Measurements from ENCODE around the gene TIMM23. TPM values are rescaled to one million over a fixed set of nuclear protein-coding genes. Genes with fewer than 3 reads are reported as not detected.
"Not testable (repeated sequence)": the region's sequence is repeated elsewhere in the genome, so short reads cannot be mapped to it uniquely, and the experiment has no call there.

The TIMM23 gene
- total and polyA plus RNA-seq, 4 donors = 41.8 to 66.8 (median 42.7) TPM

DNA sequence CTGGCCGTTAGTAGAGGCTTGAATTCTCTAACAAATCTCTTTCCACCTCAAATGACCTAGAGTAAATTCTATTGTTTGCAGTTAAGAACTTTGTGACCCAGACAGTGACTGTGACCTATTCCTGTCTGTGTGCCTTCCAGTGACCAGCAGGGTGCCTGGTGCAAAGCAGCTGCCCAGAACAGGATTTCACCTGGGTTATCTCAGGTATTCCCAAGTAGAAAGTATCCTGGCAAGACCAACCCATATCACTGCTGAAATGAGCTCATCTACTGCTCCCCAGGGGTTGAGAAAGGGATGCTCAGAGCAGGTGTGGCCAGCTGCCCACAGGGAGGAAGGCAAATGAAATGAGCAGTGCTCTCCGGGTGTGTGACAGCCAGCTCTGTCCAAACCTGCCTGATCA, 75.9 kb downstream of the TIMM23 start:
- Histone ChIP-seq H3K4me3 (ENCODE audit: low read depth in 1 of 3, low read length in 3 of 3) (no peak overlapping the region), H3K9ac (ENCODE audit: low read depth in 1 of 2, low read length in 2 of 2) (no peak overlapping the region), H3K4me1 (ENCODE audit: control insufficient read depth in 4 of 4, insufficient read depth in 4 of 4, low read length in 3 of 4) (no peaks in the 10 kb centered on the region), H3K27ac (ENCODE audit: low read depth in 1 of 2, low read length in 2 of 2) (no peak overlapping the region), H3K36me3 (ENCODE audit: control insufficient read depth in 4 of 4, insufficient read depth in 3 of 4, low read depth in 1 of 4, low read length in 3 of 4) (no peaks in the 10 kb centered on the region), H3K27me3 (ENCODE audit: control insufficient read depth in 4 of 4, insufficient read depth in 4 of 4, low read length in 3 of 4) (no peaks in the 10 kb centered on the region), H3K9me3 (ENCODE audit: control insufficient read depth in 4 of 4, low read length in 3 of 4) (no peaks in the 10 kb centered on the region)
- 29% methylated on average over 2 of the region's 2 CpGs for WGBS
- DNase-seq (ENCODE audit: low spot score) = no peak
- TF ChIP-seq, protein P1, sequence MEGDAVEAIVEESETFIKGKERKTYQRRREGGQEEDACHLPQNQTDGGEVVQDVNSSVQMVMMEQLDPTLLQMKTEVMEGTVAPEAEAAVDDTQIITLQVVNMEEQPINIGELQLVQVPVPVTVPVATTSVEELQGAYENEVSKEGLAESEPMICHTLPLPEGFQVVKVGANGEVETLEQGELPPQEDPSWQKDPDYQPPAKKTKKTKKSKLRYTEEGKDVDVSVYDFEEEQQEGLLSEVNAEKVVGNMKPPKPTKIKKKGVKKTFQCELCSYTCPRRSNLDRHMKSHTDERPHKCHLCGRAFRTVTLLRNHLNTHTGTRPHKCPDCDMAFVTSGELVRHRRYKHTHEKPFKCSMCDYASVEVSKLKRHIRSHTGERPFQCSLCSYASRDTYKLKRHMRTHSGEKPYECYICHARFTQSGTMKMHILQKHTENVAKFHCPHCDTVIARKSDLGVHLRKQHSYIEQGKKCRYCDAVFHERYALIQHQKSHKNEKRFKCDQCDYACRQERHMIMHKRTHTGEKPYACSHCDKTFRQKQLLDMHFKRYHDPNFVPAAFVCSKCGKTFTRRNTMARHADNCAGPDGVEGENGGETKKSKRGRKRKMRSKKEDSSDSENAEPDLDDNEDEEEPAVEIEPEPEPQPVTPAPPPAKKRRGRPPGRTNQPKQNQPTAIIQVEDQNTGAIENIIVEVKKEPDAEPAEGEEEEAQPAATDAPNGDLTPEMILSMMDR (IDR thresholded peaks at IDR 0.05; ENCODE audit: low read depth, low read length, missing input control) = peak; percentile 22
- TF ChIP-seq FOXA1 (IDR thresholded peaks at IDR 0.05) = no peak
- no peak for TF ChIP-seq JUND (IDR thresholded peaks at IDR 0.05)
- peak; percentile 18 to 57 for TF ChIP-seq HNF4A (conservative IDR thresholded peaks at IDR 0.05)
- TF ChIP-seq RAD21 (IDR thresholded peaks at IDR 0.05) = peak; percentile 53 to 55
- TF ChIP-seq RXRA (IDR thresholded peaks at IDR 0.05) = peak; percentile 71 to 88

DNA sequence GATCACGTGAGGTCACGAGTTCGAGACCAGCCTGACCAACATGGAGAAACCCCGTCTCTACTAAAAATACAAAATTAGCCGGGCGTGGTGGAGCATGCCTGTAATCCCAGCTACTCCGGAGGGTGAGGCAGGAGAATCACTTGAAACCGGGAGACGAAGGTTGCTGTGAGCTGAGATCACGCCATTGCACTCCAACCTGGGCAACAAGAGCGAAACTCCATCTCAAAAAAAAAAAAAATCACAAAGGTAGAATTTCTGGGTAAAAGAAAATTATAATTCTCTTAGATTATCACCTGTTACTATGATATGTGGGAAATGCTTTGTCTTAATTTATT, 77.2 kb downstream of the TIMM23 start:
- H3K4me1 ChIP-seq (ENCODE audit: control insufficient read depth in 4 of 4, insufficient read depth in 4 of 4, low read length in 3 of 4); DNase-seq (ENCODE audit: low spot score); H3K9me3 ChIP-seq (ENCODE audit: control insufficient read depth in 4 of 4, low read length in 3 of 4); H3K9ac ChIP-seq (ENCODE audit: low read depth in 1 of 2, low read length in 2 of 2); H3K36me3 ChIP-seq (ENCODE audit: control insufficient read depth in 4 of 4, insufficient read depth in 3 of 4, low read depth in 1 of 4, low read length in 3 of 4); H3K4me3 ChIP-seq (ENCODE audit: low read depth in 1 of 3, low read length in 3 of 3); H3K27ac ChIP-seq (ENCODE audit: low read depth in 1 of 2, low read length in 2 of 2); H3K27me3 ChIP-seq (ENCODE audit: control insufficient read depth in 4 of 4, insufficient read depth in 4 of 4, low read length in 3 of 4): not testable (repeated sequence)
- 97% methylated on average over 11 of the region's 11 CpGs for WGBS

- no peak for DNase-seq (ENCODE audit: low spot score)
- H3K9ac ChIP-seq (ENCODE audit: low read depth in 1 of 2, low read length in 2 of 2) = no peak overlapping the region
- 63% methylated on average over 11 of the region's 11 CpGs for WGBS
- no peak overlapping the region for H3K4me3 ChIP-seq (ENCODE audit: low read depth in 1 of 3, low read length in 3 of 3)
- no peaks in the 10 kb centered on the region for H3K27me3 ChIP-seq (ENCODE audit: control insufficient read depth in 4 of 4, insufficient read depth in 4 of 4, low read length in 3 of 4)
- no peak overlapping the region for H3K27ac ChIP-seq (ENCODE audit: low read depth in 1 of 2, low read length in 2 of 2)
- TF ChIP-seq FOXA2 (IDR thresholded peaks at IDR 0.05) = no peak
- TF ChIP-seq NR2F2 (IDR thresholded peaks at IDR 0.05) = no peak
- TF ChIP-seq, protein P2, sequence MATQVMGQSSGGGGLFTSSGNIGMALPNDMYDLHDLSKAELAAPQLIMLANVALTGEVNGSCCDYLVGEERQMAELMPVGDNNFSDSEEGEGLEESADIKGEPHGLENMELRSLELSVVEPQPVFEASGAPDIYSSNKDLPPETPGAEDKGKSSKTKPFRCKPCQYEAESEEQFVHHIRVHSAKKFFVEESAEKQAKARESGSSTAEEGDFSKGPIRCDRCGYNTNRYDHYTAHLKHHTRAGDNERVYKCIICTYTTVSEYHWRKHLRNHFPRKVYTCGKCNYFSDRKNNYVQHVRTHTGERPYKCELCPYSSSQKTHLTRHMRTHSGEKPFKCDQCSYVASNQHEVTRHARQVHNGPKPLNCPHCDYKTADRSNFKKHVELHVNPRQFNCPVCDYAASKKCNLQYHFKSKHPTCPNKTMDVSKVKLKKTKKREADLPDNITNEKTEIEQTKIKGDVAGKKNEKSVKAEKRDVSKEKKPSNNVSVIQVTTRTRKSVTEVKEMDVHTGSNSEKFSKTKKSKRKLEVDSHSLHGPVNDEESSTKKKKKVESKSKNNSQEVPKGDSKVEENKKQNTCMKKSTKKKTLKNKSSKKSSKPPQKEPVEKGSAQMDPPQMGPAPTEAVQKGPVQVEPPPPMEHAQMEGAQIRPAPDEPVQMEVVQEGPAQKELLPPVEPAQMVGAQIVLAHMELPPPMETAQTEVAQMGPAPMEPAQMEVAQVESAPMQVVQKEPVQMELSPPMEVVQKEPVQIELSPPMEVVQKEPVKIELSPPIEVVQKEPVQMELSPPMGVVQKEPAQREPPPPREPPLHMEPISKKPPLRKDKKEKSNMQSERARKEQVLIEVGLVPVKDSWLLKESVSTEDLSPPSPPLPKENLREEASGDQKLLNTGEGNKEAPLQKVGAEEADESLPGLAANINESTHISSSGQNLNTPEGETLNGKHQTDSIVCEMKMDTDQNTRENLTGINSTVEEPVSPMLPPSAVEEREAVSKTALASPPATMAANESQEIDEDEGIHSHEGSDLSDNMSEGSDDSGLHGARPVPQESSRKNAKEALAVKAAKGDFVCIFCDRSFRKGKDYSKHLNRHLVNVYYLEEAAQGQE (IDR thresholded peaks at IDR 0.05) = no peak
- TF ChIP-seq, protein P3, sequence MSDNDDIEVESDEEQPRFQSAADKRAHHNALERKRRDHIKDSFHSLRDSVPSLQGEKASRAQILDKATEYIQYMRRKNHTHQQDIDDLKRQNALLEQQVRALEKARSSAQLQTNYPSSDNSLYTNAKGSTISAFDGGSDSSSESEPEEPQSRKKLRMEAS (IDR thresholded peaks at IDR 0.05) = no peak
- TF ChIP-seq GABPA (IDR thresholded peaks at IDR 0.05 in 1 of 2, conservative IDR thresholded peaks at IDR 0.05 in 1 of 2) = no peak
- no peak for TF ChIP-seq YY1 (IDR thresholded peaks at IDR 0.05)
- no peak for TF ChIP-seq FOXA1 (IDR thresholded peaks at IDR 0.05)
- no peak for TF ChIP-seq RAD21 (IDR thresholded peaks at IDR 0.05)
- no peak for TF ChIP-seq RXRA (IDR thresholded peaks at IDR 0.05)
- no peak for TF ChIP-seq HNF4G (IDR thresholded peaks at IDR 0.05)
- TF ChIP-seq ZBTB33 (IDR thresholded peaks at IDR 0.05) = no peak
- no peak for TF ChIP-seq SP1 (IDR thresholded peaks at IDR 0.05)
- TF ChIP-seq TAF1 (conservative IDR thresholded peaks at IDR 0.05) = no peak
- H3K36me3 ChIP-seq (ENCODE audit: control insufficient read depth in 4 of 4, insufficient read depth in 3 of 4, low read depth in 1 of 4, low read length in 3 of 4) = no peaks in the 10 kb centered on the region
- no peaks in the 10 kb centered on the region for H3K4me1 ChIP-seq (ENCODE audit: control insufficient read depth in 4 of 4, insufficient read depth in 4 of 4, low read length in 3 of 4)
- H3K9me3 ChIP-seq (ENCODE audit: control insufficient read depth in 4 of 4, low read length in 3 of 4) = no peaks in the 10 kb centered on the region
Observed at GRCh38 chr10:46050941-46051623, 78.8 kb downstream of the TIMM23 start.
